ENCODE measurements around the gene UBAP1. TPM values are rescaled to one million over a fixed set of nuclear protein-coding genes. Genes with fewer than 3 reads are reported as not detected.

UBAP1 gene
- total RNA-seq, 1 donor from 2014 or later = 28.4 TPM

GRCh38 chr9:34254966-34255825 lies 76.4 kb downstream of the UBAP1 start:
- no peaks in the 10 kb centered on the region for H3K9me3 Mint-ChIP-seq (ENCODE audit: unreplicated experiment)
- TF ChIP-seq, protein P1, sequence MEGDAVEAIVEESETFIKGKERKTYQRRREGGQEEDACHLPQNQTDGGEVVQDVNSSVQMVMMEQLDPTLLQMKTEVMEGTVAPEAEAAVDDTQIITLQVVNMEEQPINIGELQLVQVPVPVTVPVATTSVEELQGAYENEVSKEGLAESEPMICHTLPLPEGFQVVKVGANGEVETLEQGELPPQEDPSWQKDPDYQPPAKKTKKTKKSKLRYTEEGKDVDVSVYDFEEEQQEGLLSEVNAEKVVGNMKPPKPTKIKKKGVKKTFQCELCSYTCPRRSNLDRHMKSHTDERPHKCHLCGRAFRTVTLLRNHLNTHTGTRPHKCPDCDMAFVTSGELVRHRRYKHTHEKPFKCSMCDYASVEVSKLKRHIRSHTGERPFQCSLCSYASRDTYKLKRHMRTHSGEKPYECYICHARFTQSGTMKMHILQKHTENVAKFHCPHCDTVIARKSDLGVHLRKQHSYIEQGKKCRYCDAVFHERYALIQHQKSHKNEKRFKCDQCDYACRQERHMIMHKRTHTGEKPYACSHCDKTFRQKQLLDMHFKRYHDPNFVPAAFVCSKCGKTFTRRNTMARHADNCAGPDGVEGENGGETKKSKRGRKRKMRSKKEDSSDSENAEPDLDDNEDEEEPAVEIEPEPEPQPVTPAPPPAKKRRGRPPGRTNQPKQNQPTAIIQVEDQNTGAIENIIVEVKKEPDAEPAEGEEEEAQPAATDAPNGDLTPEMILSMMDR (IDR thresholded peaks at IDR 0.05; ENCODE audit: partially characterized antibody, unreplicated experiment) = no peak
- no peak overlapping the region for H3K4me3 Mint-ChIP-seq (ENCODE audit: unreplicated experiment)
- H3K4me1 Mint-ChIP-seq (ENCODE audit: low read depth, unreplicated experiment) = peaks cover 18% of the 10 kb centered on the region
- H3K36me3 Mint-ChIP-seq (ENCODE audit: unreplicated experiment) = no peaks in the 10 kb centered on the region
- no peak for DNase-seq
- H3K27me3 Mint-ChIP-seq (ENCODE audit: unreplicated experiment) = peaks cover 4% of the 10 kb centered on the region
- H3K27ac Mint-ChIP-seq (ENCODE audit: unreplicated experiment) = no peak overlapping the region

GRCh38 chr9:34256104-34256503 lies 77.3 kb downstream of the UBAP1 start:
- H3K4me3 Mint-ChIP-seq (ENCODE audit: unreplicated experiment) = no peak overlapping the region
- H3K4me1 Mint-ChIP-seq (ENCODE audit: low read depth, unreplicated experiment) = peaks cover 18% of the 10 kb centered on the region
- H3K27ac Mint-ChIP-seq (ENCODE audit: unreplicated experiment) = no peak overlapping the region
- TF ChIP-seq, protein P1 (IDR thresholded peaks at IDR 0.05; ENCODE audit: partially characterized antibody, unreplicated experiment) = no peak
- H3K36me3 Mint-ChIP-seq (ENCODE audit: unreplicated experiment) = no peaks in the 10 kb centered on the region
- peaks cover under 1% of the 10 kb centered on the region for H3K9me3 Mint-ChIP-seq (ENCODE audit: unreplicated experiment)
- H3K27me3 Mint-ChIP-seq (ENCODE audit: unreplicated experiment) = peaks cover 4% of the 10 kb centered on the region
- no peak for DNase-seq

- Mint-ChIP-seq H3K4me3 (ENCODE audit: unreplicated experiment) (peak overlapping the region; percentile 34), H3K27me3 (ENCODE audit: unreplicated experiment) (peaks cover 4% of the 10 kb centered on the region)
Measured at GRCh38 chr9:34256987-34257585, 78.2 kb downstream of the UBAP1 start.

GRCh38 chr9:34259315-34259714 lies 80.5 kb downstream of the UBAP1 start:
- TF ChIP-seq, protein P1 (IDR thresholded peaks at IDR 0.05; ENCODE audit: partially characterized antibody, unreplicated experiment) = no peak
- Mint-ChIP-seq H3K4me1 (ENCODE audit: low read depth, unreplicated experiment) (peaks cover 13% of the 10 kb centered on the region), H3K27me3 (ENCODE audit: unreplicated experiment) (peaks cover 4% of the 10 kb centered on the region)

More at GRCh38 chr9:34256987-34257585, 78.2 kb downstream of the UBAP1 start:
- H3K4me1 Mint-ChIP-seq (ENCODE audit: low read depth, unreplicated experiment) = peaks cover 18% of the 10 kb centered on the region
- H3K27ac Mint-ChIP-seq (ENCODE audit: unreplicated experiment) = peak overlapping the region; percentile 22
- H3K36me3 Mint-ChIP-seq (ENCODE audit: unreplicated experiment) = no peaks in the 10 kb centered on the region
- TF ChIP-seq, protein P1 (IDR thresholded peaks at IDR 0.05; ENCODE audit: partially characterized antibody, unreplicated experiment) = no peak
- no peak for DNase-seq
- peaks cover 2% of the 10 kb centered on the region for H3K9me3 Mint-ChIP-seq (ENCODE audit: unreplicated experiment)

DNA sequence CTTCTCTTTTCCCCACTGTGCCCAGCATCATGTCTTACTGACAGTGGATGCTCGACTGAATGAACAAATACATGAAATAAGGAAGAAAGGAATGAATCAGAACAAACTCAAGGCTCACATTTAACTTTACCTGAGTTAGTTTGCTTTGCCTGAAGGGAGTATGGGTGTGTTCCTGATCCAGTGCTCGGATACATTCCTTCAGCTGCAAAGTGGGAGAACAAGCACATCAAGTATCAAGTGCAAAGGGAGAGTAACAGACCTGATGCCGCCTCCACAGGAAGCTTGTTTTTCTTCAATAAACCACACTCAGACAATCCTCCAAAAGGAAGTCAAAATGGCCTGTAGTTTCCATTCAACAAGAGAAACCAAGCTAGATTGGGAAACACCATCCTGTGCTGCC lies 84.1 kb downstream of the UBAP1 start:
- H3K27me3 Mint-ChIP-seq (ENCODE audit: unreplicated experiment) = no peaks in the 10 kb centered on the region
- TF ChIP-seq, protein P1 (IDR thresholded peaks at IDR 0.05; ENCODE audit: partially characterized antibody, unreplicated experiment) = no peak
- no peak overlapping the region for H3K4me3 Mint-ChIP-seq (ENCODE audit: unreplicated experiment)
- no peak overlapping the region for H3K27ac Mint-ChIP-seq (ENCODE audit: unreplicated experiment)
- peaks cover 2% of the 10 kb centered on the region for H3K9me3 Mint-ChIP-seq (ENCODE audit: unreplicated experiment)
- no peaks in the 10 kb centered on the region for H3K36me3 Mint-ChIP-seq (ENCODE audit: unreplicated experiment)
- DNase-seq = no peak
- no peaks in the 10 kb centered on the region for H3K4me1 Mint-ChIP-seq (ENCODE audit: low read depth, unreplicated experiment)

More at GRCh38 chr9:34259315-34259714, 80.5 kb downstream of the UBAP1 start:
- no peaks in the 10 kb centered on the region for H3K36me3 Mint-ChIP-seq (ENCODE audit: unreplicated experiment)
- no peak overlapping the region for H3K27ac Mint-ChIP-seq (ENCODE audit: unreplicated experiment)
- DNase-seq = no peak
- H3K9me3 Mint-ChIP-seq (ENCODE audit: unreplicated experiment) = peaks cover 2% of the 10 kb centered on the region
- no peak overlapping the region for H3K4me3 Mint-ChIP-seq (ENCODE audit: unreplicated experiment)
